Measurements from ENCODE around the gene CGNL1. TPM values are rescaled to one million over a fixed set of nuclear protein-coding genes. Genes with fewer than 3 reads are reported as not detected.

Gene CGNL1
- total RNA-seq, 6 experiments from 2014 or later: 23.6 to 54.5 (median 42.9) TPM

- H3K27me3 ChIP-seq: no peaks in the 10 kb centered on the region
- 90% methylated on average over 3 of the region's 4 CpGs for WGBS (ENCODE audit: insufficient coverage, low coverage, low lambda C conversion rate, missing lambda C conversion rate)
- H3K9me3 ChIP-seq: no peaks in the 10 kb centered on the region
- peaks cover 0 to 10% (median 4%) of the 10 kb centered on the region in 4 donors for H3K36me3 ChIP-seq
- H3K4me3 ChIP-seq: no peak overlapping the region
- ATAC-seq: no peak
- H3K4me1 ChIP-seq: peaks cover 0 to 29% (median 5%) of the 10 kb centered on the region in 4 donors
- TF ChIP-seq POLR2A (IDR thresholded peaks at IDR 0.05): no peak
- no peak for TF ChIP-seq CTCF (IDR thresholded peaks at IDR 0.05)
- intact Hi-C loops (cut with DNase I): no loop called here
- no peak overlapping the region for H3K27ac ChIP-seq
- no peak for DNase-seq
These were observed 118.3 kb downstream of the CGNL1 start for GRCh38 chr15:57494581-57494980.

- no peak for ATAC-seq
These were observed 118.7 kb downstream of the CGNL1 start for GRCh38 chr15:57495041-57495440.

GRCh38 chr15:57495554-57496165 is 119.4 kb downstream of the CGNL1 start:
- H3K36me3 ChIP-seq: peaks cover 0 to 10% (median 4%) of the 10 kb centered on the region in 4 donors
- H3K27me3 ChIP-seq: no peaks in the 10 kb centered on the region
- no peaks in the 10 kb centered on the region for H3K9me3 ChIP-seq
- H3K4me1 ChIP-seq: peaks cover 0 to 29% (median 5%) of the 10 kb centered on the region in 4 donors
- peak overlapping the region in 1 of 3 donors; percentile 67 for H3K27ac ChIP-seq
- intact Hi-C loops (cut with DNase I): no loop called here
- TF ChIP-seq CTCF (IDR thresholded peaks at IDR 0.05) (no peak), POLR2A (IDR thresholded peaks at IDR 0.05) (no peak)
- ATAC-seq: peak in 1 of 4 donors; percentile 11
- 78% methylated on average over 2 of the region's 2 CpGs for WGBS (ENCODE audit: insufficient coverage, low coverage, low lambda C conversion rate, missing lambda C conversion rate)
- DNase-seq: no peak
- H3K4me3 ChIP-seq: no peak overlapping the region

More at GRCh38 chr15:57495041-57495440, 118.7 kb downstream of the CGNL1 start:
- no peak for TF ChIP-seq POLR2A (IDR thresholded peaks at IDR 0.05)
- no peak for TF ChIP-seq CTCF (IDR thresholded peaks at IDR 0.05)
- intact Hi-C loops (cut with DNase I): no loop called here
- Histone ChIP-seq H3K4me1 (peaks cover 0 to 29% (median 5%) of the 10 kb centered on the region in 4 donors), H3K9me3 (no peaks in the 10 kb centered on the region), H3K27me3 (no peaks in the 10 kb centered on the region), H3K27ac (no peak overlapping the region), H3K4me3 (no peak overlapping the region), H3K36me3 (peaks cover 0 to 10% (median 4%) of the 10 kb centered on the region in 4 donors)
- 65% methylated on average over 2 of the region's 2 CpGs for WGBS (ENCODE audit: insufficient coverage, low coverage, low lambda C conversion rate, missing lambda C conversion rate)
- DNase-seq: no peak

- WGBS (ENCODE audit: insufficient coverage, low coverage, low lambda C conversion rate, missing lambda C conversion rate): 100% methylated on average over 1 of the region's 1 CpG
- intact Hi-C loops (cut with DNase I): no loop called here
- Histone ChIP-seq H3K27ac (peak overlapping the region in 1 of 3 donors; percentile 67), H3K27me3 (no peaks in the 10 kb centered on the region), H3K9me3 (no peaks in the 10 kb centered on the region), H3K4me1 (peaks cover 0 to 29% (median 5%) of the 10 kb centered on the region in 4 donors), H3K36me3 (peaks cover 0 to 10% (median under 1%) of the 10 kb centered on the region in 4 donors), H3K4me3 (no peak overlapping the region)
- DNase-seq: no peak
- TF ChIP-seq CTCF (IDR thresholded peaks at IDR 0.05): no peak
- no peak for TF ChIP-seq POLR2A (IDR thresholded peaks at IDR 0.05)
- ATAC-seq: peak; percentile 4 to 16 (median 12)
These were observed 120.3 kb downstream of the CGNL1 start for GRCh38 chr15:57496594-57496945.
